Measurements from ENCODE around the gene FOXN1.
"Not testable (repeated sequence)": the region's sequence is repeated elsewhere in the genome, so short reads cannot be mapped to it uniquely, and the experiment has no call there.

The FOXN1 gene

DNA sequence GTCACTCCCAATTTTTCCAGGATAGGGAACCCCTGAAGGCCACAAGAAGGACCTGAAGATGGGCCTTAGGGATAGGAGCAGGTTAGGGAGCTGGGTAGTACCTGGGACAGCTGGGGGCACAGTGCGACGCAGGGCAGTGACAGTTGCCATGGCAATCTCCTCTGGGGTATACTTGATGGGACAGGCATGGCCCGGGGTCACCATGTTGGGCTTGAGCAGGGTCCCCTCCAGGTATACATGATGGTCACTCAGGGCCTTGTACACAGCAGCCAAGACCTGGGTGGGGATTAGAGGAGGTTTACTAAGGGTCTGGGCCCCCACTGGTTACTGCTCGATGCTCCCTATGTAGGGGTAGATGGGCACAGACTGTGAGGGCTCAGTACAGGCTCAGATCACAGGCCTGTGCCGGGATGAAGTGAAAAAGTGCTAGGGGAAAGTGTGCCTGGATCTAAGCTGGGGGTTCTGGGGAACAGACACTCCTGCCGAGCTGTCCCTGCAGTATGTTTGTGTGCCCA is 67.9 kb downstream of the FOXN1 start:
- Histone ChIP-seq H3K9me3 (no peaks in the 10 kb centered on the region), H3K27ac (no peak overlapping the region), H3K4me1 (ENCODE audit: control insufficient read depth in 1 of 2, insufficient read depth in 1 of 2, low read depth in 1 of 2, low read length in 1 of 2) (peaks cover 31 to 47% of the 10 kb centered on the region in 2 experiments), H3K4me3 (ENCODE audit: low read depth in 1 of 2, low read length in 1 of 2) (no peak overlapping the region), H3K27me3 (no peaks in the 10 kb centered on the region), H3K36me3 (no peaks in the 10 kb centered on the region)
- TF ChIP-seq, protein P1, sequence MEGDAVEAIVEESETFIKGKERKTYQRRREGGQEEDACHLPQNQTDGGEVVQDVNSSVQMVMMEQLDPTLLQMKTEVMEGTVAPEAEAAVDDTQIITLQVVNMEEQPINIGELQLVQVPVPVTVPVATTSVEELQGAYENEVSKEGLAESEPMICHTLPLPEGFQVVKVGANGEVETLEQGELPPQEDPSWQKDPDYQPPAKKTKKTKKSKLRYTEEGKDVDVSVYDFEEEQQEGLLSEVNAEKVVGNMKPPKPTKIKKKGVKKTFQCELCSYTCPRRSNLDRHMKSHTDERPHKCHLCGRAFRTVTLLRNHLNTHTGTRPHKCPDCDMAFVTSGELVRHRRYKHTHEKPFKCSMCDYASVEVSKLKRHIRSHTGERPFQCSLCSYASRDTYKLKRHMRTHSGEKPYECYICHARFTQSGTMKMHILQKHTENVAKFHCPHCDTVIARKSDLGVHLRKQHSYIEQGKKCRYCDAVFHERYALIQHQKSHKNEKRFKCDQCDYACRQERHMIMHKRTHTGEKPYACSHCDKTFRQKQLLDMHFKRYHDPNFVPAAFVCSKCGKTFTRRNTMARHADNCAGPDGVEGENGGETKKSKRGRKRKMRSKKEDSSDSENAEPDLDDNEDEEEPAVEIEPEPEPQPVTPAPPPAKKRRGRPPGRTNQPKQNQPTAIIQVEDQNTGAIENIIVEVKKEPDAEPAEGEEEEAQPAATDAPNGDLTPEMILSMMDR (IDR thresholded peaks at IDR 0.05) = no peak

DNA sequence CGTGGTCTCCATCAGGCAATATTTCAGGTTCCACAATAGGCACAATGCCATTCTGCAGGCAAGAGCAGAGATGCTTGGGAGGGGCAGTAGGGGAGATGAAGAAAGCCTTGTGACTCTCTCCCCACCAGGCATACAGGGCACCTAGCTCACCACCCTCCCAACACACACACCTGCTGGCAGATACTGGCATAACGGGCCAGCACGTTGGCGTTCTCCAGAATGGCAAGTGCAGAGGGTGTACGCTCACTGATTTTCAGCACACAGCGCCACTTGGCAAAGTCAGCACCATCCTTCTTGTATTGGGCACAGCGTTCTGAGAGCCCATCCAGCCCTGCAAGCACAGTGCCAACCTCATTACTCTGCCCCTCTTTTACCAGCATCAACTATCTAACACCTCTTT is 68.4 kb downstream of the FOXN1 start:
- TF ChIP-seq, protein P1 (IDR thresholded peaks at IDR 0.05) = no peak
- no peaks in the 10 kb centered on the region for H3K9me3 ChIP-seq
- no peaks in the 10 kb centered on the region for H3K27me3 ChIP-seq
- H3K4me1 ChIP-seq (ENCODE audit: control insufficient read depth in 1 of 2, insufficient read depth in 1 of 2, low read depth in 1 of 2, low read length in 1 of 2) = peaks cover 30 to 47% of the 10 kb centered on the region in 2 experiments
- no peak overlapping the region for H3K4me3 ChIP-seq (ENCODE audit: low read depth in 1 of 2, low read length in 1 of 2)
- H3K27ac ChIP-seq = no peak overlapping the region
- no peaks in the 10 kb centered on the region for H3K36me3 ChIP-seq

DNA sequence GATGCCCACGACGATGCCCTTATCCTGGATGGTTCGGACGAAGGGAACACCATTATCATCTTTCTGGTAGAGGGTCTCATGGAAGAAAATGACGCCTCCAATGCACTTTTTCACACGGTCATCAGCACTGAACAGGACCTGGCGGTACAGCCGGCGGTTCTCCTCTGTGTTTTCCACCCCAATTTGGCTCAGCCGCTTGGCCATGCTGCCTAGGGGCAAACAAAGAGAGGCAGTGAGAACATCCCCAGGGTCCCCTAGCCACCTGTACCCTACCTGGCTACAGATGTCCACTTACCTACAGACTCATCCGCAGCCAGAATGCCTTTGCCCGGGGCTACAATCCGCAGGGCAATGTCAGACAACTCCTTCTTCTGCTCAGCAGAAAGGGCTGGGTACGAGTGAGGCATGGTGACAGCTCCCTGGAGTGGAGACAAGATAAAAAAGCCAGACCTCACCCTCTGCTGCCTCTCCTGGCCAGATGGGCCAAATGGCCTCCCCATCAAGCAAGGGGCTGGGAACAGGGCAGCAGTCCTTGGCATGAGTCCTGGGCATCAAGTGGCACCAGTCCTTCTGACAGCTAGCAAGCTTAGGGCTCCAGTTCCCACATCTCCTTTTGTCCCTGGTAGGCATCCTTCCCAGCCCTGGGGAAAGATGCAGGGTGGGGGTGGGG is 69.1 kb downstream of the FOXN1 start:
- no peaks in the 10 kb centered on the region for H3K9me3 ChIP-seq
- TF ChIP-seq, protein P1 (IDR thresholded peaks at IDR 0.05) = no peak
- H3K36me3 ChIP-seq = no peaks in the 10 kb centered on the region
- no peak overlapping the region for H3K27ac ChIP-seq
- H3K4me1 ChIP-seq (ENCODE audit: control insufficient read depth in 1 of 2, insufficient read depth in 1 of 2, low read depth in 1 of 2, low read length in 1 of 2) = peaks cover 22 to 39% of the 10 kb centered on the region in 2 experiments
- H3K27me3 ChIP-seq = no peaks in the 10 kb centered on the region
- H3K4me3 ChIP-seq (ENCODE audit: low read depth in 1 of 2, low read length in 1 of 2) = peak overlapping the region in 1 of 2 experiments; percentile 54

DNA sequence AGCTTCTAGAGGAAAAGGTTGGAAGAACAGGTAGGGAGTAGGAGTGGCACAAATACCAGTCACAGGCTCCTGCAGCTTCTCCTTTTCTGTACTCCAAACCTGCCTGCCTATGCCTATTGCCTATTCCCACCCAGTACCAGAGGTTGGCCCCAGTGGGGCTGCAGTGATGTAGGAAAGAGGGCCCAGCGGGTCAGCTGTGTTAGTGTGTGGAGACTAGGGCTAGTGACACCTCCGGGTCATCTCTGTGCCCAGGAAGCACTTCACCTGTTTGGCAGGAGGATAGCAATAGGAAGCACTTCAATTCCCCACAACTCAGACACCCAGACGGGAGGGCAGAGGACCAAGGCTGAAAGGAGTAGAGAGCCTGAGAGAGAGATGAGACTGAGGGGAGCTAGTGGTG is 69.9 kb downstream of the FOXN1 start:
- H3K4me3 ChIP-seq (ENCODE audit: low read depth in 1 of 2, low read length in 1 of 2) = peak overlapping the region in 1 of 2 experiments; percentile 54
- peaks cover 16 to 32% of the 10 kb centered on the region in 2 experiments for H3K4me1 ChIP-seq (ENCODE audit: control insufficient read depth in 1 of 2, insufficient read depth in 1 of 2, low read depth in 1 of 2, low read length in 1 of 2)
- H3K36me3 ChIP-seq, H3K27ac ChIP-seq, H3K9me3 ChIP-seq, H3K27me3 ChIP-seq: not testable (repeated sequence)

DNA sequence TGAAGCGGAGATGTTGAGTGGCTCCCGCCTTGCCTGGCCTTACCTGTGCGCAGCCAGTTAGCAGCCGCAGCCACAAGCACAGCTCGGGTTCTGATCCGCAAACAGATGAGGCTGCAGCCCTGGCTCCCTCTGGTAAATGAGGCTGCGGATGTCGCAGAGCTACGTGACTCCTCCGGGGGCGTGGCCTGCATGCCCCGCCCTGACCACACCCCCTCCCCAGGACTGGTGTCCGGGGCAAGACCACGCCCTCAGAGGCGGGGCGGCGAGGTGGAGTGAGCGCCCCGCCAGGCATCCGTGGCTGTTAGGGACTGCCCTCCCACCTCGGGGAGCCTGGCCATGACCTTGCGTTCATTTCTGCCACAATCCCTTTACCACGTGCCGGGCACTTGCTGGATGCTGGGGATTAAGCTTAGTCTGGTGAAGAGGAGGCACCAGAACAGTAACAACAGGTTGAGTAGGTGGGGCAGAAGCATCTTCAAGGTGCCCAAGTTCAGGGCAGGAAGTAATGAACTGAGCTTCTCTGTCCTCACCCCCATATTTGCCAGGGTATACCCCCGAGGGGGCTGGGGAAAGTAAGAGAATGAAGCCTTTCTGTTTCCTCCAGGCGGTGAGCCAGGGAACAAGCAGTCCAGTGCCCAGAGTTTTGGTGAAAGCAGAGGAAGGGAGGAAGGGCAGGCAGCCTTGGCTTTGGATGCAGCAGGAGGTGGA is 70.8 kb downstream of the FOXN1 start, which contains the start of gene ALDOC:
Gene ALDOC, minus strand, starts transcription at position 138 of the 708 bp plus-strand sequence. CDS start 1,363 bp downstream, outside the sequence.
- H3K27me3 ChIP-seq = no peaks in the 10 kb centered on the region
- peaks cover 12 to 28% of the 10 kb centered on the region in 2 experiments for H3K4me1 ChIP-seq (ENCODE audit: control insufficient read depth in 1 of 2, insufficient read depth in 1 of 2, low read depth in 1 of 2, low read length in 1 of 2)
- H3K27ac ChIP-seq = peak within 1 kb of the TSS; percentile 30
- H3K4me3 ChIP-seq (ENCODE audit: low read depth in 1 of 2, low read length in 1 of 2) = peak within 1 kb of the TSS; percentile 54
- peaks cover 1% of the 10 kb centered on the region for H3K36me3 ChIP-seq
- no peaks in the 10 kb centered on the region for H3K9me3 ChIP-seq
- TF ChIP-seq, protein P1 (IDR thresholded peaks at IDR 0.05) = peak; percentile 33

DNA sequence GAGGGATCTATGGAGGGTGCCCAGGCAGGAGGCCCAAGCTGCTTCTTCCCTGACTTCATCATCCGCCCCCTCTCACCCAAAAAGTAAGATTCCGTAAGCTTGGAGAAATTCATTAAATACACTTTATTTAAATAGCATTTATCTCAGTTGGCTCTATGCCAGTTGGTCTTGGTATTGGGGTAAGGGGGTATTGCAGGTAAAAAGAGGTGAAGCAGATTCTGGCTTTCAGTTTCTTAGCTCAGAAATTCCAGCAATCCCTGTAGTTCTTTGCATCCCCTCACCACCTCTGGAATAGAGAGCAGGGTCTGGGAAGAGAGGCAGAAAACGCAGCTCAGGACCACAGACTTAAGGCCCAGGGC is 71.3 kb downstream of the FOXN1 start:
- Histone ChIP-seq H3K36me3 (peaks cover 7% of the 10 kb centered on the region), H3K9me3 (no peaks in the 10 kb centered on the region), H3K27ac (no peak overlapping the region), H3K4me1 (ENCODE audit: control insufficient read depth in 1 of 2, insufficient read depth in 1 of 2, low read depth in 1 of 2, low read length in 1 of 2) (peaks cover 8 to 24% of the 10 kb centered on the region in 2 experiments), H3K27me3 (no peaks in the 10 kb centered on the region), H3K4me3 (ENCODE audit: low read depth in 1 of 2, low read length in 1 of 2) (no peak overlapping the region)
- TF ChIP-seq, protein P1 (IDR thresholded peaks at IDR 0.05) = no peak
